A673 (cell line): ENCODE data around the gene HNF4A.

Experiments
- CTCF ChIP-seq: fragments of 300-800, 200-600 bp; sonication (generic); conservative IDR thresholded peaks from 2 replicates; pipeline ENCODE4 v1.5.1; 2017; ENCODE audit warnings: low read depth, mild to moderate bottlenecking, antibody characterized with exemption, low read length, moderate library complexity, mixed read lengths
- EZH2 ChIP-seq: fragments of 200-600 bp; sonication (generic); IDR thresholded peaks from 2 replicates; pipeline ENCODE4 v1.6.1; 2017; ENCODE audit warnings: borderline replicate concordance, low read depth, mild to moderate bottlenecking, mixed read lengths, antibody characterized with exemption, low read length; ENCODE audit not compliant: poor library complexity, severe bottlenecking

DNA sequence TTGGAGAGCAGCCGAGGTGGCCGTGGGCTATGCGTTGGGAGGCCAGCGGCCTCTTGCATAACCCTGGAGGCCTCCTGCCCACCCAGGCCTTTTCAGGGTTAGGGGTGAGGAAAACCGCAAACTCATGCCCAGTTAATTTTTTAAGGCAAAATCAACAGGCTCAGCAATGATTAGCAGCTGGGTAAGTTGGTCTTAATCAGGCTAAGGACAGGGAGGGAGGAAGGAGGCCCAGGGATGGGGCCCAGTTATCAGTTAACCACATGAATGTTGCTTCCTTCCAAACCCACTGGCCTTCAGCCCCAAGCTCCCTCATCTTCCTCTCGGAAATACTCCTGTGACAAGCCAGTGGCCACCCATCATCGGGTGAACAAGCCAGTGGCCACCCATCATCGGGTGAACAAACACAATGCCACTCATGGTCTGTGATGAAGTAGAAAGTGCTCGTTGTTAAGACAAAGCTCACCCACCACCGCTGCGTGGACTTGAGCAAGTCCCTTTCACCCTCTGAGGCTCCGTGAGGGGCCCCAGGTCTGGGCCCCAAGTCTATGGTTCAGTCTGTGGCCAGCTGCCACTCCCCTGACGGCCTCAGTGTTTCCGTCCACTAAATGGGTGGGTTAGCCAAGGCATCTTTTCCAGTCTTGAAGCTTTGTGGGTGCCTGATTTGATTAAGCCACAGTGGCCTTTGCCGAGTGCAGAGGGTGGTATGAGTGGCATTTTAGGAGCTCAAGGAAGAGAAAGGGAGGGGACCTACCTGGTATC lies 39.4 kb downstream of the HNF4A start:
- no peak for TF ChIP-seq CTCF
- no peak for TF ChIP-seq EZH2
